GM23338 (cell line): ENCODE data around the gene SHISA9. TPM values are rescaled to one million over a fixed set of nuclear protein-coding genes. Genes with fewer than 3 reads are reported as not detected.

Source experiments
- ATAC-seq: fragments of 200-7000 bp; cut with Tn5 transposase; 3 replicates; pipeline ENCODE4 v1.9.1; 2020
- DNase-seq: peaks from one replicate; pipeline ENCODE4 v3.0.0-alpha.2; 2015; ENCODE audit warnings: low spot score
- H2AFZ ChIP-seq: fragments of 200-600 bp; sonication (generic); 2 replicates; pipeline ENCODE4 v1.8.0; 2016; ENCODE audit warnings: antibody characterized with exemption, mild to moderate bottlenecking, moderate library complexity
- H3F3A ChIP-seq: fragments of 200-600 bp; sonication (generic); replicated peaks from 2 replicates; pipeline ENCODE4 v1.8.0; 2017; ENCODE audit warnings: antibody characterized with exemption, mixed run types, low read depth
- H3K27ac ChIP-seq: fragments of 200-600 bp; sonication (generic); 2 replicates; pipeline ENCODE4 v1.6.1; 2016; ENCODE audit warnings: low read depth
- H3K27me3 ChIP-seq: fragments of 200-600 bp; sonication (generic); 2 replicates; pipeline ENCODE4 v1.8.0; 2016; ENCODE audit warnings: mild to moderate bottlenecking, mixed run types, moderate library complexity; ENCODE audit not compliant: insufficient read depth
- H3K36me3 ChIP-seq: fragments of 200-600 bp; sonication (generic); 2 replicates; pipeline ENCODE4 v1.8.0; 2016; ENCODE audit warnings: mild to moderate bottlenecking; ENCODE audit not compliant: insufficient read depth
- H3K4me1 ChIP-seq: fragments of 200-600 bp; sonication (generic); 2 replicates; pipeline ENCODE4 v1.8.0; 2016; ENCODE audit warnings: mild to moderate bottlenecking, moderate library complexity; ENCODE audit not compliant: insufficient read depth
- H3K4me2 ChIP-seq: fragments of 200-600 bp; sonication (generic); 2 replicates; pipeline ENCODE4 v1.7.1; 2017; ENCODE audit warnings: mixed run types
- H3K4me3 ChIP-seq: fragments of 200-600 bp; sonication (generic); 2 replicates; pipeline ENCODE4 v1.6.1; 2016; ENCODE audit warnings: mixed run types
- H3K79me2 ChIP-seq: fragments of 200-600 bp; sonication (generic); replicated peaks from 2 replicates; pipeline ENCODE4 v1.8.0; 2017; ENCODE audit warnings: mild to moderate bottlenecking; ENCODE audit not compliant: insufficient read depth
- H3K9me2 ChIP-seq: fragments of 200-600 bp; sonication (generic); 2 replicates; pipeline ENCODE4 v1.8.0; 2017; ENCODE audit not compliant: insufficient read depth
- H4K20me1 ChIP-seq: fragments of 200-600 bp; sonication (generic); replicated peaks from 2 replicates; pipeline ENCODE4 v1.8.0; 2017; ENCODE audit warnings: mild to moderate bottlenecking; ENCODE audit not compliant: insufficient read depth
- H3K27ac Mint-ChIP-seq: 2 replicates; pipeline ENCODE4 v1.8.0; 2020; ENCODE audit warnings: inconsistent platforms, mild to moderate bottlenecking, moderate library complexity, mixed read lengths
- H3K27me3 Mint-ChIP-seq: 3 replicates; pipeline ENCODE4 v1.8.0; 2022; ENCODE audit warnings: low read depth, mild to moderate bottlenecking, moderate library complexity, mixed read lengths, inconsistent platforms; ENCODE audit not compliant: insufficient read depth, poor library complexity
- H3K36me3 Mint-ChIP-seq: 3 replicates; pipeline ENCODE4 v1.8.0; 2021; ENCODE audit warnings: low read depth, mild to moderate bottlenecking, inconsistent platforms, moderate library complexity, mixed read lengths
- H3K4me1 Mint-ChIP-seq: 3 replicates; pipeline ENCODE4 v1.8.0; 2020; ENCODE audit warnings: mild to moderate bottlenecking, inconsistent platforms, mixed read lengths
- H3K4me3 Mint-ChIP-seq: 3 replicates; pipeline ENCODE4 v1.8.0; 2021; ENCODE audit warnings: moderate library complexity, mild to moderate bottlenecking, inconsistent platforms, mixed read lengths
- H3K9me3 Mint-ChIP-seq: 3 replicates; pipeline ENCODE4 v1.8.0; 2020; ENCODE audit warnings: moderate library complexity, mild to moderate bottlenecking, inconsistent platforms, mixed read lengths
- CREB1 ChIP-seq: fragments of 250-450 bp; sonication (Bioruptor Pico); IDR thresholded peaks from 2 replicates; pipeline ENCODE4 v1.5.0; 2020; ENCODE audit warnings: low read depth, mild to moderate bottlenecking, moderate library complexity
- POLR2AphosphoS5 ChIP-seq: IDR thresholded peaks from 2 replicates; pipeline ENCODE4 v1.6.1; 2016; ENCODE audit warnings: antibody characterized with exemption, low read depth
- REST ChIP-seq: IDR thresholded peaks from one replicate; pipeline ENCODE4 v1.6.1; 2018; ENCODE audit warnings: antibody characterized with exemption; ENCODE audit not compliant: unreplicated experiment
- STAT1 ChIP-seq: IDR thresholded peaks from one replicate; pipeline ENCODE4 v1.6.1; 2016; ENCODE audit warnings: antibody characterized with exemption; ENCODE audit not compliant: unreplicated experiment
- ZNF331 ChIP-seq: fragments of 250-450 bp; sonication (Bioruptor Pico); IDR thresholded peaks from 2 replicates; pipeline ENCODE4 v1.5.0; 2020; ENCODE audit warnings: low read depth, mild to moderate bottlenecking, moderate library complexity
- ZNF462 ChIP-seq: fragments of 250-450 bp; sonication (Bioruptor Pico); IDR thresholded peaks from 2 replicates; pipeline ENCODE4 v1.5.0; 2020; ENCODE audit warnings: mild to moderate bottlenecking, moderate library complexity
- polyA plus RNA-seq: library from polyadenylated mRNA; unstranded; fragments of >200 nt; fragmentation: Nextera tagmentation; extraction: Ambion mirVana; gene quantifications from 2 replicates; pipeline ENCODE4 v1.2.1, GENCODE V29; 2016
- total RNA-seq: library from RNA; depleted of rRNA; stranded (reverse); fragments of >200 nt; shearing (Covaris generic); gene quantifications from 2 replicates; pipeline ENCODE4 v1.2.3, GENCODE V29; 2014
- TF ChIP-seq, protein P1 (sequence below), 2 experiments: fragments of 200-600 bp in 1 of 2; sonication (generic) in 1 of 2; conservative IDR thresholded peaks; 2 replicates each; pipeline versions ENCODE4 v1.5.1 to v1.6.1; 2016 to 2017; ENCODE audit warnings: antibody characterized with exemption in 2 of 2, low read depth in 2 of 2, mild to moderate bottlenecking in 2 of 2, moderate library complexity in 1 of 2

The SHISA9 gene
- total and polyA plus RNA-seq, 2 experiments from 2014 or later = 10.4 to 45.6 TPM

GRCh38 chr16:12862941-12863340 lies 38.5 kb upstream of the SHISA9 start:
- DNase-seq (no peak), ATAC-seq (no peak)
- Mint-ChIP-seq H3K27me3 (peaks cover 1% of the 10 kb centered on the region), H3K4me1 (no peaks in the 10 kb centered on the region), H3K36me3 (no peaks in the 10 kb centered on the region), H3K9me3 (no peaks in the 10 kb centered on the region), H3K4me3 (no peak overlapping the region), H3K27ac (no peak overlapping the region)
- Histone ChIP-seq H2AFZ (peak overlapping the region; percentile 74; the same call in 1 of the 2 replicates), H3F3A (no peaks in the 10 kb centered on the region), H3K4me2 (no peak overlapping the region), H4K20me1 (no peaks in the 10 kb centered on the region), H3K79me2 (no peaks in the 10 kb centered on the region), H3K36me3 (no peaks in the 10 kb centered on the region), H3K9me2 (0 out of 2 replicates have a peak, but pooled peaks cover 10% of the 10 kb centered on the region), H3K4me1 (no peaks in the 10 kb centered on the region), H3K4me3 (no peak overlapping the region), H3K27me3 (no peaks in the 10 kb centered on the region), H3K27ac (no peak overlapping the region)
- TF ChIP-seq, protein P1, sequence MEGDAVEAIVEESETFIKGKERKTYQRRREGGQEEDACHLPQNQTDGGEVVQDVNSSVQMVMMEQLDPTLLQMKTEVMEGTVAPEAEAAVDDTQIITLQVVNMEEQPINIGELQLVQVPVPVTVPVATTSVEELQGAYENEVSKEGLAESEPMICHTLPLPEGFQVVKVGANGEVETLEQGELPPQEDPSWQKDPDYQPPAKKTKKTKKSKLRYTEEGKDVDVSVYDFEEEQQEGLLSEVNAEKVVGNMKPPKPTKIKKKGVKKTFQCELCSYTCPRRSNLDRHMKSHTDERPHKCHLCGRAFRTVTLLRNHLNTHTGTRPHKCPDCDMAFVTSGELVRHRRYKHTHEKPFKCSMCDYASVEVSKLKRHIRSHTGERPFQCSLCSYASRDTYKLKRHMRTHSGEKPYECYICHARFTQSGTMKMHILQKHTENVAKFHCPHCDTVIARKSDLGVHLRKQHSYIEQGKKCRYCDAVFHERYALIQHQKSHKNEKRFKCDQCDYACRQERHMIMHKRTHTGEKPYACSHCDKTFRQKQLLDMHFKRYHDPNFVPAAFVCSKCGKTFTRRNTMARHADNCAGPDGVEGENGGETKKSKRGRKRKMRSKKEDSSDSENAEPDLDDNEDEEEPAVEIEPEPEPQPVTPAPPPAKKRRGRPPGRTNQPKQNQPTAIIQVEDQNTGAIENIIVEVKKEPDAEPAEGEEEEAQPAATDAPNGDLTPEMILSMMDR (conservative IDR thresholded peaks at IDR 0.05; ENCODE audit: low read depth in 2 of 2) = no peak
- TF ChIP-seq STAT1 = no peak

DNA sequence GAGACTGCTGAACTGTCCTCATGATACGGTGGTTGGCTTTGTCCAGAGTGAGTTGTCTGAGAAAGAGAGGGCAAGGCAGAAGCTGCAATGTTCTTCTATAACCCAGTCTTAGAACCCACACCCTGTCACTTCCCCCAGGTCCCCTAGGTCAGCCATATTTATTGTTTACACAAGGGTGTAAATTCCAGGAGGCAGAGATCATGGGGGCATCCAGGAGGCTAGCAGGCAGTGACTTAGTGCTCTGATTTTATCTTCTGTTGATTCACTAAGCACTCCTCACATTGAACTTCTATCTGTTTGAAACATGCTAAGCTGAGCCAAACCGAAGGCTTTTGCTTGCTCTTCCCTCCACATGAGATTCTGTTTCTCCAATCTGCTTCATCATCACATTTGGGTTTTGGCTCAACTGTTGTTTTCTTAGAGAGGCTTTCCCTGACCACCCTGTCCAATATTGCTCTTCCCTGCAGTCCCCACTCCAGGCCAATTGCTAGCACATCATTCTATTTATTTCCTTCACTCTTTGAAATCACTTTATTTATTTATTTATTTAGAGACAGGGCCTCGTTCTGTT lies 34.3 kb upstream of the SHISA9 start:
- no peak overlapping the region for H3K4me3 Mint-ChIP-seq
- Histone ChIP-seq H3K9me2 (0 out of 2 replicates have a peak, but pooled peaks cover 6% of the 10 kb centered on the region), H4K20me1 (no peaks in the 10 kb centered on the region), H3K27ac (no peak overlapping the region), H3K36me3 (no peaks in the 10 kb centered on the region; the same call in 1 of the 2 replicates), H2AFZ (no peak overlapping the region), H3F3A (no peaks in the 10 kb centered on the region), H3K27me3 (no peaks in the 10 kb centered on the region), H3K79me2 (no peaks in the 10 kb centered on the region), H3K4me1 (no peaks in the 10 kb centered on the region), H3K4me3 (no peak overlapping the region), H3K4me2 (no peak overlapping the region)
- H3K9me3 Mint-ChIP-seq = 0 out of 3 replicates have a peak, but pooled peaks cover 3% of the 10 kb centered on the region
- no peaks in the 10 kb centered on the region for H3K4me1 Mint-ChIP-seq
- H3K27me3 Mint-ChIP-seq = peaks cover 2% of the 10 kb centered on the region
- no peak for DNase-seq
- H3K27ac Mint-ChIP-seq = no peak overlapping the region
- ATAC-seq = no peak
- no peaks in the 10 kb centered on the region for H3K36me3 Mint-ChIP-seq
- TF ChIP-seq, protein P1 (conservative IDR thresholded peaks at IDR 0.05; ENCODE audit: low read depth in 2 of 2) = no peak
- TF ChIP-seq CREB1 (CRISPR knock-in tag) (no peak), REST (no peak), ZNF331 (CRISPR knock-in tag) (no peak), ZNF462 (CRISPR knock-in tag) (no peak), POLR2AphosphoS5 (no peak)
